B cell (primary cell): Measurements from ENCODE around the gene HCFC1. TPM values are rescaled to one million over a fixed set of nuclear protein-coding genes. Genes with fewer than 3 reads are reported as not detected.

Experiments
- ATAC-seq: fragments of 200-7000 bp; cut with Tn5 transposase; one replicate; pipeline ENCODE4 v1.10.0; 2021; ENCODE audit warnings: low read depth, mild to moderate bottlenecking, moderate number of reproducible peaks, moderate library complexity
- CTCF ChIA-PET: fragments of 350-600 bp; sonication (Branson Sonifier 250); formaldehyde crosslinking; loops from one replicate; lab custom pipeline; 2021; ENCODE audit warnings: antibody characterized with exemption, inconsistent platforms; lab: Charles Lee
- POLR2A ChIA-PET: fragments of 350-600 bp; sonication (Branson Sonifier 250); formaldehyde crosslinking; loops from one replicate; lab custom pipeline; 2021; ENCODE audit warnings: antibody characterized with exemption; lab: Charles Lee
- DNase-seq: peaks from one replicate; pipeline ENCODE4 v3.0.0; 2013
- H2AFZ ChIP-seq: 2 replicates; pipeline ENCODE4 v1.6.1; 2012; ENCODE audit warnings: mild to moderate bottlenecking, low read depth, low read length; ENCODE audit not compliant: insufficient read depth, poor library complexity, severe bottlenecking
- H3K27ac ChIP-seq, 2 donors: 1 replicate in 1 of 2; 2 replicates in 1 of 2; pipeline ENCODE4 v1.5.1; 2012 to 2013; ENCODE audit warnings: low read length in 2 of 2, mild to moderate bottlenecking in 2 of 2, moderate library complexity in 1 of 2
- H3K27me3 ChIP-seq, 4 experiments: fragments of 200-600 bp in 1 of 4; sonication (generic) in 1 of 4; replicated peaks in 1 of 4; 1 replicate in 2 of 4; 2 replicates in 2 of 4; pipeline versions ENCODE4 v1.6.1 to v1.7.0; 2013 to 2016; ENCODE audit warnings: low read length in 3 of 4, mild to moderate bottlenecking in 2 of 4, mixed read lengths in 1 of 4, moderate library complexity in 1 of 4; ENCODE audit not compliant: insufficient read depth in 4 of 4, control insufficient read depth in 3 of 4; ENCODE audit errors: control extremely low read depth in 1 of 4
- H3K36me3 ChIP-seq, 2 experiments: replicated peaks in 1 of 2; 1 replicate in 1 of 2; 2 replicates in 1 of 2; pipeline versions ENCODE4 v1.6.1 to v1.7.1; 2013; ENCODE audit warnings: low read length in 1 of 2; ENCODE audit not compliant: insufficient read depth in 2 of 2, control insufficient read depth in 1 of 2; ENCODE audit errors: control extremely low read depth in 1 of 2, extremely low read depth in 1 of 2
- H3K4me1 ChIP-seq, 2 donors: fragments of 200-600 bp in 1 of 2; sonication (generic) in 1 of 2; 1 replicate in 1 of 2; 2 replicates in 1 of 2; pipeline versions ENCODE4 v1.5.1 to v1.6.1; 2013 to 2017; ENCODE audit warnings: low read length in 2 of 2; ENCODE audit not compliant: control insufficient read depth in 2 of 2, insufficient read depth in 2 of 2
- H3K4me2 ChIP-seq: replicated peaks from 2 replicates; pipeline ENCODE3; 2012; ENCODE audit warnings: mild to moderate bottlenecking, low read depth, low read length; ENCODE audit not compliant: poor library complexity, severe bottlenecking
- H3K4me3 ChIP-seq, 5 experiments: fragments of 200-600 bp in 1 of 5; sonication (generic) in 1 of 5; 1 replicate in 3 of 5; 2 replicates in 2 of 5; pipeline versions ENCODE4 v1.5.1 to v1.7.0; 2011 to 2016; ENCODE audit warnings: low read length in 4 of 5, mild to moderate bottlenecking in 4 of 5, low read depth in 2 of 5, control low read depth in 1 of 5, moderate library complexity in 1 of 5; ENCODE audit not compliant: insufficient read depth in 1 of 5; ENCODE audit errors: control extremely low read depth in 1 of 5, extremely low read depth in 1 of 5
- H3K79me2 ChIP-seq: fragments of 200-600 bp; sonication (generic); one replicate; pipeline ENCODE4 v1.6.0; 2016; ENCODE audit warnings: low read length; ENCODE audit not compliant: control insufficient read depth, insufficient read depth
- H3K9ac ChIP-seq: fragments of 200-600 bp; sonication (generic); 2 replicates; pipeline ENCODE4 v1.6.1; 2017; ENCODE audit warnings: mild to moderate bottlenecking, low read length, moderate library complexity
- H3K9me3 ChIP-seq, 3 donors: one replicate each; pipeline versions ENCODE4 v1.6.1 to v1.7.1; 2013; ENCODE audit warnings: low read length in 2 of 3; ENCODE audit not compliant: control insufficient read depth in 2 of 3, insufficient read depth in 1 of 3; ENCODE audit errors: control extremely low read depth in 1 of 3
- H4K20me1 ChIP-seq: 2 replicates; pipeline ENCODE4 v1.6.0; 2012; ENCODE audit warnings: mild to moderate bottlenecking, low read length; ENCODE audit not compliant: insufficient read depth, control insufficient read depth, poor library complexity, severe bottlenecking
- H3K27ac Mint-ChIP-seq: one replicate; pipeline ENCODE4 v1.8.0; 2021; ENCODE audit warnings: mixed read lengths
- H3K27me3 Mint-ChIP-seq: one replicate; pipeline ENCODE4 v1.8.0; 2021; ENCODE audit warnings: mixed read lengths
- H3K4me1 Mint-ChIP-seq: one replicate; pipeline ENCODE4 v1.8.0; 2021; ENCODE audit warnings: mixed read lengths
- H3K4me3 Mint-ChIP-seq: one replicate; pipeline ENCODE4 v1.8.0; 2021; ENCODE audit warnings: mixed read lengths
- H3K9me3 Mint-ChIP-seq: one replicate; pipeline ENCODE4 v1.8.0; 2022; ENCODE audit warnings: mixed read lengths; ENCODE audit not compliant: insufficient read depth
- CTCF ChIP-seq: fragments of 200-600 bp; IDR thresholded peaks from one replicate; pipeline ENCODE4 v1.8.0; 2022; ENCODE audit warnings: antibody characterized with exemption, mild to moderate bottlenecking
- EZH2 ChIP-seq: IDR thresholded peaks from 2 replicates; pipeline ENCODE4 v1.6.1; 2012; ENCODE audit warnings: borderline replicate concordance, low read depth, mild to moderate bottlenecking, moderate library complexity, low read length; ENCODE audit not compliant: insufficient read depth, poor library complexity, severe bottlenecking
- WGBS: methylation state at CpG from one replicate; pipeline ENCODE4 v1.1.5; 2013; ENCODE audit warnings: missing lambda C conversion rate; ENCODE audit not compliant: insufficient coverage; 5-methylcytosine and 5-hydroxymethylcytosine counted together
- intact Hi-C: fragments of 100-400 bp; cut with micrococcal nuclease; formaldehyde crosslinking; loops from one replicate; pipeline ENCODE4 v1.10.0; 2022
- polyA plus RNA-seq: library from polyadenylated mRNA; depleted of rRNA; stranded (reverse); fragments of >200 nt; gene quantifications from 2 replicates; pipeline ENCODE4 v1.2.3, GENCODE V29; 2012
- total RNA-seq, 2 donors: library from RNA; stranded (reverse); fragments of 120-200 nt in 1 of 2; gene quantifications; 1 replicate in 1 of 2; 2 replicates in 1 of 2; pipeline versions ENCODE4 v1.2.3 to v1.2.4, GENCODE V29; 2013 to 2022

Gene HCFC1
- total and polyA plus RNA-seq, 2 donors (not counting 1 experiment from before 2014, with no cell fraction given): 32.1 to 57.7 TPM

- intact Hi-C loops: no loop called here
- peaks cover 37% of the 10 kb centered on the region for H3K4me1 Mint-ChIP-seq
- Histone ChIP-seq H3K9me3 (no peaks in the 10 kb centered on the region), H3K9ac (no peak overlapping the region), H3K36me3 (peaks cover 0 to 27% of the 10 kb centered on the region in 2 experiments), H3K4me3 (no peak overlapping the region), H2AFZ (no peak overlapping the region), H3K27ac (peak overlapping the region in 1 of 2 donors; percentile 31), H3K4me1 (peaks cover 36 to 51% of the 10 kb centered on the region in 2 donors), H3K79me2 (peaks cover 41% of the 10 kb centered on the region), H3K27me3 (no peaks in the 10 kb centered on the region), H3K4me2 (peak overlapping the region; percentile 98), H4K20me1 (peaks cover 37% of the 10 kb centered on the region)
- H3K4me3 Mint-ChIP-seq: peak overlapping the region; percentile 96
- ChIA-PET POLR2A (interaction anchor here (0.8 to 5.2 kb wide), 6 partner anchors 12 to 29 kb away, joined by 3 to 58 read pairs (median 4); partner anchors contain the start of genes NAA10 and RENBP), CTCF (interaction anchor here (0.9 to 13.1 kb wide), 10 partner anchors 10 to 160 kb away, joined by 3 to 325 read pairs (median 6); partner anchors contain the start of genes IDH3G, NAA10, RENBP and SSR4)
- TF ChIP-seq CTCF (peak; percentile 10), EZH2 (no peak)
- DNase-seq: no peak
- peak overlapping the region; percentile 98 for H3K27ac Mint-ChIP-seq
- H3K9me3 Mint-ChIP-seq: no peaks in the 10 kb centered on the region
- H3K27me3 Mint-ChIP-seq: no peaks in the 10 kb centered on the region
- WGBS: 52% methylated on average over 19 of the region's 25 CpGs
- ATAC-seq: no peak
Observed at GRCh38 chrX:153922932-153923857, 48.4 kb downstream of the HCFC1 start.
